Body of pancreas (tissue), 4 donors: ENCODE measurements around the gene C3orf85.

Source experiments
- CTCF ChIP-seq, 7 experiments: fragments of 450-650 bp in 4 of 7; fragments of 200-600 bp in 3 of 7; sonication (generic) in 3 of 7; IDR thresholded peaks; one replicate each; pipeline ENCODE4 v1.5.1; 2016 to 2019; ENCODE audit warnings: antibody characterized with exemption in 7 of 7
- POLR2A ChIP-seq, 3 donors: fragments of 450-650 bp; IDR thresholded peaks; one replicate each; pipeline ENCODE4 v1.6.1; 2016; ENCODE audit warnings: antibody characterized with exemption in 3 of 3, mild to moderate bottlenecking in 2 of 3

GRCh38 chr3:109191421-109191820, 54.9 kb downstream of the C3orf85 start:
- TF ChIP-seq CTCF (IDR thresholded peaks at IDR 0.05) = no peak
- TF ChIP-seq POLR2A (IDR thresholded peaks at IDR 0.05) = no peak
